HepG2 (cell line): Measurements from ENCODE around the gene HRH3. TPM values are rescaled to one million over a fixed set of nuclear protein-coding genes. Genes with fewer than 3 reads are reported as not detected.

ENCODE experiments used
- CHD2 ChIP-seq: IDR thresholded peaks from 2 replicates; pipeline ENCODE4 v1.6.1; 2011; ENCODE audit warnings: low read depth, low read length, improper control_type of control experiment
- CREB1 ChIP-seq, 2 experiments: fragments of 450-650 bp in 1 of 2; IDR thresholded peaks; 2 replicates each; pipeline ENCODE4 v1.6.1; 2016 to 2017; ENCODE audit warnings: control low read depth in 1 of 2, mild to moderate bottlenecking in 1 of 2, missing compliant biosample characterization in 1 of 2, missing genetic modification characterization in 1 of 2
- HDAC6 ChIP-seq: fragments of 200-600 bp; sonication (generic); IDR thresholded peaks from 2 replicates; pipeline ENCODE4 v1.7.0; 2017; ENCODE audit warnings: mild to moderate bottlenecking, antibody characterized with exemption, low read length, low read depth
- HHEX ChIP-seq: IDR thresholded peaks from 2 replicates; pipeline ENCODE4 v1.6.1; 2016; ENCODE audit warnings: control low read depth
- HOXA7 ChIP-seq: sonication (generic); formaldehyde crosslinking; IDR thresholded peaks from 2 replicates; pipeline ENCODE4 v1.8.1; 2022; ENCODE audit warnings: mild to moderate bottlenecking, missing genetic modification reagents, moderate library complexity
- MEF2D ChIP-seq: sonication (generic); formaldehyde crosslinking; IDR thresholded peaks from 2 replicates; pipeline ENCODE4 v1.5.1; 2020; ENCODE audit warnings: mild to moderate bottlenecking, missing genetic modification reagents
- MYC ChIP-seq: sonication (generic); formaldehyde crosslinking; IDR thresholded peaks from 2 replicates; pipeline ENCODE4 v1.9.0; 2021; ENCODE audit warnings: missing genetic modification reagents, borderline replicate concordance
- NCOR1 ChIP-seq: fragments of 200-600 bp; sonication (generic); IDR thresholded peaks from 2 replicates; pipeline ENCODE4 v1.7.0; 2017; ENCODE audit warnings: antibody characterized with exemption, low read length, borderline replicate concordance
- NR2F2 ChIP-seq: IDR thresholded peaks from 2 replicates; pipeline ENCODE4 v1.6.1; 2012; ENCODE audit warnings: low read depth, inconsistent platforms, borderline replicate concordance
- RBFOX2 ChIP-seq: fragments of 200-400 bp; formaldehyde crosslinking; IDR thresholded peaks from 2 replicates; pipeline ENCODE4 v1.6.1; 2017; ENCODE audit warnings: low read depth, mild to moderate bottlenecking, low read length
- SNAPC2 ChIP-seq: sonication (generic); formaldehyde crosslinking; IDR thresholded peaks from 2 replicates; pipeline ENCODE4 v1.8.1; 2022; ENCODE audit warnings: mild to moderate bottlenecking, missing genetic modification reagents
- SP140L ChIP-seq: sonication (generic); formaldehyde crosslinking; IDR thresholded peaks from 2 replicates; pipeline ENCODE4 v1.4.0; 2020; ENCODE audit warnings: missing genetic modification reagents, borderline replicate concordance
- TGIF2 ChIP-seq: IDR thresholded peaks from 2 replicates; pipeline ENCODE4 v1.6.1; 2016; ENCODE audit warnings: control low read depth, missing compliant biosample characterization
- ZFP90 ChIP-seq: sonication (generic); formaldehyde crosslinking; IDR thresholded peaks from 2 replicates; pipeline ENCODE4 v1.8.0; 2022; ENCODE audit warnings: missing genetic modification reagents, mild to moderate bottlenecking, inconsistent platforms, borderline replicate concordance
- ZKSCAN5 ChIP-seq: sonication (generic); formaldehyde crosslinking; IDR thresholded peaks from 2 replicates; pipeline ENCODE4 v1.5.1; 2020; ENCODE audit warnings: mild to moderate bottlenecking, missing genetic modification reagents
- ZNF180 ChIP-seq: sonication (generic); formaldehyde crosslinking; IDR thresholded peaks from 2 replicates; pipeline ENCODE4 v1.4.0; 2020; ENCODE audit warnings: low read depth, missing genetic modification reagents, borderline replicate concordance
- ZNF558 ChIP-seq: sonication (generic); formaldehyde crosslinking; IDR thresholded peaks from 2 replicates; pipeline ENCODE4 v1.9.0; 2022; ENCODE audit warnings: mild to moderate bottlenecking, missing genetic modification reagents, borderline replicate concordance
- ZNF589 ChIP-seq: sonication (generic); formaldehyde crosslinking; conservative IDR thresholded peaks from 2 replicates; pipeline ENCODE4 v1.8.0; 2022; ENCODE audit warnings: mild to moderate bottlenecking, moderate library complexity, missing genetic modification reagents
- ZNF652 ChIP-seq: IDR thresholded peaks from 2 replicates; pipeline ENCODE4 v1.6.1; 2016; ENCODE audit warnings: low read depth, borderline replicate concordance
- ZNF777 ChIP-seq: sonication (generic); formaldehyde crosslinking; IDR thresholded peaks from 2 replicates; pipeline ENCODE4 v1.4.0; 2020; ENCODE audit warnings: missing genetic modification reagents
- ZNF790 ChIP-seq: sonication (generic); formaldehyde crosslinking; IDR thresholded peaks from 2 replicates; pipeline ENCODE4 v1.8.0; 2022; ENCODE audit warnings: missing genetic modification reagents, mild to moderate bottlenecking, borderline replicate concordance
- polyA plus RNA-seq, 8 experiments: library from polyadenylated mRNA; depleted of rRNA in 3 of 8; stranded (reverse) in 7 of 8; unstranded in 1 of 8; fragments of >200 nt; fragmentation: Illumina TruSeq in 4 of 8; extraction: Trizol in 4 of 8; gene quantifications; 2 replicates each; pipeline versions ENCODE4 v1.2.1 to v1.2.3, GENCODE V29; 2011 to 2016; ENCODE audit warnings: low read depth in 4 of 8, missing spikeins in 1 of 8, mixed read lengths in 1 of 8; ENCODE audit not compliant: insufficient read depth in 1 of 8
- total RNA-seq, 5 experiments: library from RNA; depleted of rRNA; stranded (reverse); fragments of >200 nt; fragmentation: Illumina TruSeq; extraction: Trizol; gene quantifications; 2 replicates each; pipeline ENCODE4 v1.2.3, GENCODE V29; 2016; ENCODE audit warnings: low read depth in 1 of 5
- TF ChIP-seq, protein P1 (sequence below): sonication (generic); formaldehyde crosslinking; IDR thresholded peaks from 2 replicates; pipeline ENCODE4 v1.5.1; 2020; ENCODE audit warnings: mild to moderate bottlenecking, missing genetic modification reagents, moderate library complexity
- TF ChIP-seq, protein P2 (sequence below): sonication (generic); formaldehyde crosslinking; IDR thresholded peaks from 2 replicates; pipeline ENCODE4 v1.4.0; 2020; ENCODE audit warnings: mild to moderate bottlenecking, low read depth, missing genetic modification reagents
- TF ChIP-seq, protein P3 (sequence below): IDR thresholded peaks from 2 replicates; pipeline ENCODE4 v1.6.1; 2016; ENCODE audit warnings: missing genetic modification reagents, missing compliant biosample characterization
- TF ChIP-seq, protein P4 (sequence below): sonication (generic); formaldehyde crosslinking; conservative IDR thresholded peaks from 2 replicates; pipeline ENCODE4 v1.5.0; 2020; ENCODE audit warnings: missing genetic modification reagents

The HRH3 gene
- total and polyA plus RNA-seq, 2 of the 13 experiments (the other 11 are each of a cell fraction or from before 2014, with no cell fraction given): 0.18 TPM; not detected in 1

DNA sequence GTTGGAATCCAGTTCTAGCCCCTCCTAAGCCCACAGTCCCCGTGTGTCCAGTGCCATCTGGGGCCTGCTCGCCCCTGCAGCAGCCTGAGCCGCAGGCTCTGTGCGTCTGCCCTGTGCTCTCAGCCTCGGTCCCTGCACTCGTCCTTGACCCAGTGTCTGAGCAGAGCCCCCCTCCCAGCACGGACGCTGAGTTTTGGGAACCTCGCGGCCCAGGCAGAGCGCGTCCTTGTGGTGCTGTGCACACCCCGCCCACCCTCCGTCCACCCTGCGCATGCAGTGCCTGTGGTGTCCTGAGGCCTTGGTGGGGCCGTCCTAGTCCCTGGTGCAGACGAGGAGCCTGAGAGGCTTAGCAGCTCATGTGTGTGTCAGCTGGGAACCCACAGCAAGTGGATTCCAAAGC, 49.8 kb upstream of the HRH3 start (continued):
- TF ChIP-seq, protein P1, sequence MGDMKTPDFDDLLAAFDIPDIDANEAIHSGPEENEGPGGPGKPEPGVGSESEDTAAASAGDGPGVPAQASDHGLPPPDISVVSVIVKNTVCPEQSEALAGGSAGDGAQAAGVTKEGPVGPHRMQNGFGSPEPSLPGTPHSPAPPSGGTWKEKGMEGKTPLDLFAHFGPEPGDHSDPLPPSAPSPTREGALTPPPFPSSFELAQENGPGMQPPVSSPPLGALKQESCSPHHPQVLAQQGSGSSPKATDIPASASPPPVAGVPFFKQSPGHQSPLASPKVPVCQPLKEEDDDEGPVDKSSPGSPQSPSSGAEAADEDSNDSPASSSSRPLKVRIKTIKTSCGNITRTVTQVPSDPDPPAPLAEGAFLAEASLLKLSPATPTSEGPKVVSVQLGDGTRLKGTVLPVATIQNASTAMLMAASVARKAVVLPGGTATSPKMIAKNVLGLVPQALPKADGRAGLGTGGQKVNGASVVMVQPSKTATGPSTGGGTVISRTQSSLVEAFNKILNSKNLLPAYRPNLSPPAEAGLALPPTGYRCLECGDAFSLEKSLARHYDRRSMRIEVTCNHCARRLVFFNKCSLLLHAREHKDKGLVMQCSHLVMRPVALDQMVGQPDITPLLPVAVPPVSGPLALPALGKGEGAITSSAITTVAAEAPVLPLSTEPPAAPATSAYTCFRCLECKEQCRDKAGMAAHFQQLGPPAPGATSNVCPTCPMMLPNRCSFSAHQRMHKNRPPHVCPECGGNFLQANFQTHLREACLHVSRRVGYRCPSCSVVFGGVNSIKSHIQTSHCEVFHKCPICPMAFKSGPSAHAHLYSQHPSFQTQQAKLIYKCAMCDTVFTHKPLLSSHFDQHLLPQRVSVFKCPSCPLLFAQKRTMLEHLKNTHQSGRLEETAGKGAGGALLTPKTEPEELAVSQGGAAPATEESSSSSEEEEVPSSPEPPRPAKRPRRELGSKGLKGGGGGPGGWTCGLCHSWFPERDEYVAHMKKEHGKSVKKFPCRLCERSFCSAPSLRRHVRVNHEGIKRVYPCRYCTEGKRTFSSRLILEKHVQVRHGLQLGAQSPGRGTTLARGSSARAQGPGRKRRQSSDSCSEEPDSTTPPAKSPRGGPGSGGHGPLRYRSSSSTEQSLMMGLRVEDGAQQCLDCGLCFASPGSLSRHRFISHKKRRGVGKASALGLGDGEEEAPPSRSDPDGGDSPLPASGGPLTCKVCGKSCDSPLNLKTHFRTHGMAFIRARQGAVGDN (CRISPR knock-in tag): peak; percentile 27
- TF ChIP-seq RBFOX2 (no peak), HOXA7 (CRISPR knock-in tag) (no peak), ZNF589 (CRISPR knock-in tag) (no peak), TGIF2 (CRISPR knock-in tag) (no peak), ZFP90 (CRISPR knock-in tag) (no peak), MYC (CRISPR knock-in tag) (0 out of 2 replicates have a peak, but pooled peaks have one; percentile 17), ZNF777 (no peak), MEF2D (CRISPR knock-in tag) (no peak), NR2F2 (no peak), HHEX (no peak), HDAC6 (no peak), ZKSCAN5 (no peak), ZNF652 (CRISPR knock-in tag) (no peak), SNAPC2 (no peak), ZNF558 (no peak), SP140L (CRISPR knock-in tag) (no peak), CHD2 (no peak), CREB1 (IDR thresholded peaks at IDR 0.05) (no peak), CREB1 (CRISPR knock-in tag; IDR thresholded peaks at IDR 0.05) (no peak), ZNF180 (CRISPR knock-in tag) (no peak), ZNF790 (no peak), NCOR1 (no peak)
- TF ChIP-seq, protein P2, sequence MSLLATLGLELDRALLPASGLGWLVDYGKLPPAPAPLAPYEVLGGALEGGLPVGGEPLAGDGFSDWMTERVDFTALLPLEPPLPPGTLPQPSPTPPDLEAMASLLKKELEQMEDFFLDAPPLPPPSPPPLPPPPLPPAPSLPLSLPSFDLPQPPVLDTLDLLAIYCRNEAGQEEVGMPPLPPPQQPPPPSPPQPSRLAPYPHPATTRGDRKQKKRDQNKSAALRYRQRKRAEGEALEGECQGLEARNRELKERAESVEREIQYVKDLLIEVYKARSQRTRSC (CRISPR knock-in tag): no peak
- TF ChIP-seq, protein P3, sequence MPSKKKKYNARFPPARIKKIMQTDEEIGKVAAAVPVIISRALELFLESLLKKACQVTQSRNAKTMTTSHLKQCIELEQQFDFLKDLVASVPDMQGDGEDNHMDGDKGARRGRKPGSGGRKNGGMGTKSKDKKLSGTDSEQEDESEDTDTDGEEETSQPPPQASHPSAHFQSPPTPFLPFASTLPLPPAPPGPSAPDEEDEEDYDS: no peak
- TF ChIP-seq, protein P4, sequence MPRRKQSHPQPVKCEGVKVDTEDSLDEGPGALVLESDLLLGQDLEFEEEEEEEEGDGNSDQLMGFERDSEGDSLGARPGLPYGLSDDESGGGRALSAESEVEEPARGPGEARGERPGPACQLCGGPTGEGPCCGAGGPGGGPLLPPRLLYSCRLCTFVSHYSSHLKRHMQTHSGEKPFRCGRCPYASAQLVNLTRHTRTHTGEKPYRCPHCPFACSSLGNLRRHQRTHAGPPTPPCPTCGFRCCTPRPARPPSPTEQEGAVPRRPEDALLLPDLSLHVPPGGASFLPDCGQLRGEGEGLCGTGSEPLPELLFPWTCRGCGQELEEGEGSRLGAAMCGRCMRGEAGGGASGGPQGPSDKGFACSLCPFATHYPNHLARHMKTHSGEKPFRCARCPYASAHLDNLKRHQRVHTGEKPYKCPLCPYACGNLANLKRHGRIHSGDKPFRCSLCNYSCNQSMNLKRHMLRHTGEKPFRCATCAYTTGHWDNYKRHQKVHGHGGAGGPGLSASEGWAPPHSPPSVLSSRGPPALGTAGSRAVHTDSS: no peak
